Measurements from ENCODE around the gene ST7.

Gene ST7

DNA sequence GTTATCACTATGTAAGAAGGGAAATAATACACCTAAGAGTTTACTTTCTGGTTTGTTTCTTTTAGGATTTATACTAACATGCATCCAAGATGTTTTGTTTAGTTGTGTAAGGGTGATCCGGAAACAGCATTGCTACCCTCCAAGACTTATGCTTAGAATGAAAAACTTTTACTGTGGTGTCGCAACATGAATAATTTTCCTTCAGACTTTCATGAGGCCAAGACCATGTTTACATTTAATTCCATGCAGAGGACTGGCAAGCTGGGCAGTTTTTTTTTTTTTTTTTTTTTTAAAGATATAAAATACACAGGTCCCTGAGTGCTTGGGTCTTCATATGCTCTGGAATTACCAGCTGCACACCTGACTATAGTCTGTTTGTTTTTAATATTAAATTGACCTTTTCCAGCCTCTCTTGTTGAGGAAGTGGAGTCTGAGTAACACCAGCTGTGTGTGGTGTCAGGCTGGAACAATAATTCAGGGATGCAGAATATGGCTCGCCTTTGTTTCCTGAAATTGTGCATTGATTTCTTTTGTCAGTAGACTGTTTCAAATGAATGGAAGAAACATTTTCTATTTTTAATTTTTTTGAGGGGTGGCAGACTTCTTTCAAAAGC is 81.7 kb downstream of the ST7 start:
- DNase-seq = no peak

DNA sequence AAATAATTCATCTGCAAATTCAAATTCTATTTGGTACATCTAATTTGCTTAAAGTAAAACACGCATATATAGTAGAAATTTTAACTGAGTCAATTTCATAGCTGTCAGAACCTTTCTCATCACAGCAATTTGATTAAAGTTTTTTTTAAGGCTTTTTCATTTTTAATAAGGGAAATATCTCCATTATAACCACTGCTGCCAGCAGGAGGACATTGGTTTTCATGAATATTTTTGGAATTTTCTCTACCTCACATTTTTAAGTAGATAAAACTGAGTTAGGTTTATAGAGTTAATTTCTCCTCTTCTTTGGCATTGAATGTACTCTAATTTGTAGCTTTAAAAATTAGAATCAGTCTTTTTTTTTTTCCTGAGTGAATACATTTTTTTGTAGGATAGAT is 82.2 kb downstream of the ST7 start:
- no peak for DNase-seq

DNA sequence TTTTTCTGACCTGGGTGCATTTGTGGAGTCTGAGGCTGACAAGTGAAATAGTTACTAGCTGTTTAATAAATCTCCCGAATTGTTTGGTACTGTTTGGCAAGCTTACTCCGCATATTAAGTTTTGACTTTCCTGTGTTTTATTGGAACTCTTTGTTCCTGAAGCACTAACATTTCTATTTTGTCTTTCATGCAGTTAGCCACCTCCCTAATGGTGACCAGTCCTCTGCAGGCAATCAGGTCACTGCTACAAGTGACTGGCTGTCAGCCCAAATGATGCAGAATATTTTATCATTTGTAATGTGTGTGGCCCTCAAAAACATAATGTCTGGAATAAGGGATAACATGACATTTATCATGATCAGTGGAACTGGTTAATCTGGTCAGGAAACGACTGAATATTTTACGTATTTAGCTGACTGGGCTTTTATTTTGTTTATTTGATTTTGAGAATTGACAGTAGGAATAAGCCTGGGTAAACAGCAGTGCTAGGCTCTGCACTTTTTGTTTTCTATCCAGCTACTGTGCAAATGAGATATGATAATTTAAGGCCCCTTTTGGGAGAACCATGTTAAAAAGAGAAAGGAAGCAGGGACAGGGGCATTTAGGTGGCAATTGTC is 82.9 kb downstream of the ST7 start:
- no peak for DNase-seq

DNA sequence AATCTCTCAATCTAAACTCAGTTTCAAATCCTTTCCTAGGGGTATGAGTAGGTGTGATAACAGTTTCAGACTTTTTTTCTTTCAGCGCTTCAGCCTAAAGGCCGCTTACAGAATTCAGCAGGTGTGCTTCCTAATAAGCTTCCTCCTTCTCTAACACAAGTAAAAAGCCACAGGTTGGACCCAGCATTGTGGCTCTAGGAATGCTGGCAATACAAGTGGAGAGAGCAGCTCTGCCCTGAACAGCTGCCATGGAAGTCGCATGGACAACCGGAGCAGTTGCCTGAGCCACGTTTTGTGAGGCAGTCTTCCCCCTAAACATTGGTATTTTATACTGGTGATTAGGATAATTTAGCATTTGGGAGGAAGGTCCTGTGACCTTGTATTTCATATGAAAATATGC is 83.5 kb downstream of the ST7 start:
- no peak for DNase-seq

DNA sequence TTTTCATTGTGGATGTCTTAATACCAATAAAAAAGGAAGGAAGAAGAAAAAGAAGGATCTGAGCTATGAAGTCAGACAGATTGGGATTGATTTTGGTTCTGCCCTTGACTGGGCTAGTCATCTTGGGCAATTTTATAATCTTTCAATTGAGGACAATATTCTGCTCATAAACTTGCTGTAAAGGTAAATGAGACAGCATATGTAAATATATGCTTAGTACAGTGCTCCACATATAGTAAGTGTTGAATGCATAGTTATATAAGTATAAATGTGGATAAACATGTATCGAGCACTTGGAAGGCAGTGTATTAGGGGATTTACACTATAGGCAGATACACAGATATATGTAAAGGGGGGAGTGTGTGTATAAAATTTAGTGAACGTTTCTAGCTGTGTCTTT is 85.1 kb downstream of the ST7 start:
- DNase-seq = no peak

DNA sequence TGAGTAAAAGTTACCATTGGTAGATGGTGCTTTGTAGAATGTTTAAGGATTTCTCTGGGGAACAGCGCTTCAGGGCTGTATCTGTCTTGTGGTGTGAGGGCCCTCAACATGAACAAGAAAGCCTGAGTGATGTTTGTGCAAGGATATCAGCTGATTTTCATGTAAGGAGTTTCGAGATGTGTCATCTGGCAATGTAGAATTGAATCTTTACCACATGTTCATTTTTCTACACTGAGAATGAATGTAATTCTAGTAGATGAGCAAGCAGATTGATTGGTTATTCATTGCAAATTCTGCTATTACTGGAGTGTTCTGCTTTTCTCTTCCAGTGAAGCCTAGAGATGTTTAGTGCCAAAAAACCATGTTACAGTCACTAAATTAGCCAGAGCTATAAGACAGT is 87.7 kb downstream of the ST7 start:
- DNase-seq = no peak

DNA sequence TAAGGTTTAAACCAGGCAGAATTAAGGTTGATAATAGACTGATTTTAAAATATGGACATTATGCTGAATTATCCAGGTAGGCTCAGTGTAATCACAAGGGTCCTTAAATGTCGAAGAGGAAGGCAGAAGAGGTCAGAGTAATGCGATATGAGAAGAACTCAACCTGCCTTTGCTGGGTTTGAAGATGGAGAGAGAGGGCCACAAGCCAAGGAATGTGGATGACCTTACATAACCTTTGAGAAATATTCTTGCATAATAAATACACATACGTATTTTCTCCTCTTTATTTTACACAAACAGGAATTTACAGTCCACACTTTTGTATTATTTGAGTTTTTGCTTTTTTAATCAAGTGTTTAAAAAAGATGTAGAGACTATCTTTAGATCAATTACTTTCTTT is 88.5 kb downstream of the ST7 start:
- no peak for DNase-seq

DNA sequence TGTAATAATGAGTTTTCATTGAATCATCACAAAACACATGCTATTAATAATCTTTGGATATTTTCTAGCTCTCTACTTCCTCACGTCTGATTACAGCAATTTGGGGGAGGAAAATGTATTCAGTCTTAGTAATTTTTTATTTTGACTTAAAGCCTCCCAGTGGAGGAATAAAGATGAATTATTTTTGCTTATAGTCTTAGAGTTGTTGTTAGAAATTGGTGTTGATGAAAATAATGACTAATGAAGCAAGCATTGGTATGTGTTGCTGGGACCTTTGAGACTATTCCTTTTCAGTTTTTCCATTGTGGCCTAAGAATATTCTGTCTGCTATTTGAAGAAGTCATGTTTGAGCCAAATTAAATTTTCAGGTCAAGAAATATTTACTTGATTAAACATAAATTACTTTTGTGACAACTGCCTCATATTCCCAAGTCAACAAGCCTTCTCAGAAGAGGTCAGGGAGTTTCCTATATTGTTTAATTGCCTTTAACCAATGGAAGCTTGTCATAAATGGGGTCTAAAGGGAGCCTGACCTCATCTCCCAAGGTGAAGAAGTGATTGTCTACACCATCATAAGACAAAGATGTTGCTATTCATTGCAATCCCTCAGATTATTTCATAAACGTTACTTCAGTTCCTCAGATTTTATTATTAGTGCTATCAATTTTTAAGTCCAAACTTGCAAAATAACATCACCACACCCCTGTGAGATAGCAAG is 90.0 kb downstream of the ST7 start:
- DNase-seq = no peak

DNA sequence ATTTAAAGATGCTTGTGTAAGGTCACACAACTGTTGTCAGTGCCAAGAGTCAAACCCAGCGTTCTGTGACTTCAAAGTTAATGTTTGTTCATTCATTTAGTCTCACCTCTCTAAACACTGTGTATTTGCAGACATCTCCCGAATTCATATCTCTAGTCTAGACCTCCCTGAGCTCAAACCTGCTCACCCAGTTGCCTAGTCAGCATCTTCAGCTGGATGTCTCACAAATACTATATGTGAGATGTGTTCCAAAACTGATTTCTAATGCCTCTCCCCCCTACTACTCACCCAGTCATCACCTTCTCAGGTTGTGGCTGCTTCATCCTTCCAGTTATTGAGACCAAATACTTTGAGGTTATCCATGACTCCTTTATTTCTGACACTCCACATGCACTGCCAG is 91.4 kb downstream of the ST7 start:
- no peak for DNase-seq

DNA sequence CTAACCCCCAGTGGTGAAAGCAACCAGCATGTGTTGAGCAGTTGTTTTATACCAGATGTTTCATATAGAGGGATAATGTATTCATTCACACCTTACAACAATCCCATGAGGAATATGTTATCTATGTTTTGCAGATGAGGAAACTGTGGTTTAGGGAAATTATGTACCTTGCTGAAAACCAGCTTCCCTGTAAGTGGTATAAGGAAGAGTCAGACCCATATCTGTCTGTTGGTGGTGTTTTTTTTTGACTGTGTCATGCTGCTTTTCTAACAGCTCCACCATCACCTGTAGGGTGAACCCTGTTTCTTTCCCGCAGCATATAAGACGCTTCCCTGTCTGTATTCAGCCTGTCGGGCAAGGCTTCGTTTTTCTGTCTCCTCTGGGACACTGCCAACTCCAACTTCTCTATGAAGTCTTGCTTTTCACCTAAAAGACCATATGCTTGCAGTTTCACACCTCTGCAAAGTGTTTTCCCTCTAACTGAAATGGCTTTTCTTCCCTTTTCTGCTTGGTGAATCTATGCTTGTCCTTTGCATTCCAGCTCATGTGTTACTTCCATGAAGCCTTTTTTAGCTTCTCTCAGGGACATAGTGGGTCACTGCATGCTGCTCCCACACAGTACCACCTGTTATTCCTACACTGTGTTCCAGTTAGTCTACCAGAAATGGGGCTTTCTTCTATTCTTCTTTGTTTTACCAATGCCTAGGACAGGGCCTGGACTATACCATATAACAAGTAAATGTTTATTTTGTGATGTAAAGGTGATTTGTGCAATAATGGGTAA is 92.8 kb downstream of the ST7 start:
- DNase-seq = no peak

DNA sequence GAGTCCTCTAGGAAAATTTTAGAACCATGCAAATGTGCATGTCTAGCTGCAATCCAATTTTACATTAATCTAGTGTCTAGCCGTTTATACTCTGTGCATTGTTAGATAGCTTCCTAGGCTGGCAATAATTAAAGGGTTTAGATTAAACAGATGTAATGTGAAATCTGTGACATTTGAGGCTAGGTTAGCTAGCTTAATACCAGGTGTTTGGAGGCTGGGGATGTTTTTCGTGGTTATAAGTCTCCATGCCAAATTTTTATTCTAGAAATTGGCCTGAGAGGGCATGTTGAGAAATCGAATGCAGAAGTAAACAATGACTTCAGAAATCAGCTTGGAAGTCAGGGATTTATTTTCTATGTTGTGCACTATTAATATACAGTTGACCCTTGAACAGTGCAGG is 94.2 kb downstream of the ST7 start:
- no peak for DNase-seq

DNA sequence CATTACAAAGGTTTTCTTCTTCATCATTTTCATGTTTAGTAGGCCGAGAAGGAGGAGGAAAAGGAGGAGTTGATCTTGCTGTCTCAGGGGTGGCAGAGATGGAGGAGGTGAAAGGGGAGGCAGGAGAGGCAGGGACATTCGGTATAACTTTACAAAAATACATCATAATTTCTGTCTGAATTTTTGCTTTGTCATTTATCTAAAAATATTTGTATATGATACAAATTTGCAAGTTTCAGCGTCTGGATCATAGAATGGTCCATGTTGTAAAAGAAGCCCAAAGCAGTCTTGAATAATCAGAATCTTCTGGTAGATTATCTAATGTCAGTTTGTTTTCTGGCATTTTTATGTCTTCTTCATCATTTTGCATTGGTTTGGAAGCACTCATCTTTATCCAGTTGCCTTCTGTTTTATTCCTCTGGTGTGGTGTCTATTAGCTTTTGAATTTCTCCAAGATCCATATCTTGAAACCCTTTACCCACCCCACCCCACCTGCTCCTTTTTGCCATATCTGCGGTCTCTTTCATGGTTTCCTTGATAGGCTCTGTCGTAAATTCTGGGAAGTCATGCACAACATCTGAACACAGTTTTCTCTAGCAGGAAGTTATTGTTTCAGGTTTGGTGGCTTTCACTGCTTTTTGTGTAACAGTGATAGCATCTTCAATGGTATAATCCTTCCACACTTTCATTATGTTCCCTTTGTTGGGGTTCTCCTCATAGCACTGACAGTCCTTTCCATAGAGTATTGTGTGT is 95.0 kb downstream of the ST7 start:
- no peak for DNase-seq

DNA sequence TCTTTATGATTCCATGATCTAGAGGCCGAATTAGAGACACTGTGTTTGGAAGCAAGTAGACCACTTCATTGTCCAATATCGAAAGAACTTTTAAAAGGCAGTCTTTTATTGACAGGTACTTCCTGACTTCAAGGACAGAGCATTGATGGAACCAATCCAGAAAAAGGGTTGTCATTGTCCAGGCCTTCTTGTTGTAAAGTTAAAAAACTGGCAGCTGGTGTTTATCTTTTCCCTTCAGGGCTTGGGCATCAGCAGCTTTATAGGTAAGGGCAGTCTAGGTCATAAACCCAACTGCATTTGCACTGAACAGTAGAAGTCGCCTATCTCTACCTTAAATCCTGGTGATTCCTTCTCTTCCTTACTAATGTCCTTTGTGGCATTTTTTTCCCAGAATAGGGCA is 95.6 kb downstream of the ST7 start:
- DNase-seq = no peak

DNA sequence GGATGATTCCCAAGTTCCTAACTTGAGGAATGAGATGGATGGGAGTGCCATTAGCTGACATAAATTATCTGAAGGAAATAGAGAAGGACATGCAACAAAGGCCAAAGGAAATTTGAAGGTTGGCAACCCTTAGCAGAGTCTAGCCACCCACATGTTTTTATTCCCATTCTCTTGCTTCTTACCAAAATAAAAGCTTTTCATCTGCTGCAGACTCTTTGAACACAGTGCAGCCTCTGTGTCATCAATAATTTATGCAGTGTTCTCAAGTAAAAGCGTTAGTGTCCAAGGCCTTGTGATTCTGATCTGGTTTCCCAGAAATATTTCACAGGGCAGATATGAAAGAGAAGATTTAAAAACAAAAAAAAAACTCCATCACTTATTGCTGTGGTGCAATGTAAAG is 98.5 kb downstream of the ST7 start:
- no peak for DNase-seq

DNA sequence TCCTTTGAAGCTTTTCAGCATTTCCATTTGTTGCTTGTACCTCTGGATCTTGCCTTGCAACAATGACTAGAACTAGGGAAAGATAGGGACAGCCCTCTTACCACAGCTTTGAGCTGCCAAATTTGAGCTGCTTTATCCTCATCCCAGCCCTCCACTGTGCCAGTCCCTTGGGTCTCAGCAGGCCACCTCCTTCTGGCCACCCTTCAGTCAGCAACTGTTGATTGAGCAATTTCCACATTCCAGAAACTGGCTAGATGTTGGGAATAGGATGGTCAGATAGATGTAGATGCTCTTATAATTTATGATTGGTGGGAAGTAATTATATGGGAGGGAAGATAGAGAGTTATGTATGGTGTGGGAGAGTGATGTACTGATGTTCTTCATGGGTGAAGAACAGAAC is 100.1 kb downstream of the ST7 start:
- DNase-seq = no peak

DNA sequence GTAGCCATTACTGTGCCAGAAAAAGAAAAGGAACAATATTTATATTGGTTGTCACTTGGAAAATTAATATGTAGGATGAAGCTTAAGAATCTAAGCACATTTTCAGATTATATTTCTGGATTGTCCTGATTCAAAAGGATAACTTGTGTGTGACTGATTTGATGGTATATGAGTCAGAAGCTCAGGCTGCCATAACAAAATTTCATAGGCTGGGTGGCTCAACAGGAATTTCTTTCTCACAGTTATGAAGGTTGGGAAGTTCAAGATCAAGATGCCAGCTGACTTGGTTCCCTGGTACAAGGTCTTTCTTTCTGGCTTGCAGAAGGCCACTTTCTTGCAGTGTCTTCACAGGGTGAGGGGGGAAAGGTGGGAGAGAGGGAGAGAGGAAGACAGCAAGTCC is 108.5 kb downstream of the ST7 start:
- DNase-seq = no peak

DNA sequence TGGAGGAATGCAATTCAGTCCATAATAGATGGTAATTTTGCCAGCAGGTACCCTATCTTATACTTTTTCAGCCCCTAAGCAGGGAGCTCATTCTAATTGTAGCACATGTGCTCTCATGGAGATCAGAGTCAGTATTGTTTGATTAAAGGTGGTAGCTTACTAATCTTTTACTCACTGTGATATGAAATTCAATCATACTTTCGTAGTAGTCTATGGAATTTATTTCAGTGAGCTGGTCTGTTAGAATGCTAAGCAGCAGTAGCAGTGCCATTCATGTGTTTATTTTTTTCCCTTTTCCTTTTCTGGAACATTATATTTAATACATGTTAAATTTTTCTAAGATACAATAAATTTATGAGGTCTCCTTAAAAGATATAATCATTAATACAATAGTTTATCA is 109.0 kb downstream of the ST7 start:
- DNase-seq = no peak

DNA sequence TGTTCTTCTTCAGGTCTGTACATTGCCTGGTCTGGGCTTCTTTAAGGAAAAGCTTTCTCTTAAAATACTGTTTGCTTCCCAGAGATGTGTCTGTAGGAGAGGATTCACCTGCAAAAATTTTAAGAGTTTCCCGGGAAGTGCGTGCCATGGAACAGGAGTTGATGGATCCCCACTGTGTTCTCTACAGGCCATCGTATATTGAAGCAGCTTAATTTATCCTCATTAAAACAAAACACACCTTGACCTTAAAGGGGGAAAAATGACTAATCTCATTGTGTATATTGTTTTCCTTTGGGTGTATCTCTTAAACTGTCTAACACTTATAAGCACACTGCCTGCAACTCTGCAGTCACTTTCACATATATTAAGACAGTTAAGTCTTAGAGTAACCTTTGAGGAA is 111.4 kb downstream of the ST7 start:
- DNase-seq = no peak

DNA sequence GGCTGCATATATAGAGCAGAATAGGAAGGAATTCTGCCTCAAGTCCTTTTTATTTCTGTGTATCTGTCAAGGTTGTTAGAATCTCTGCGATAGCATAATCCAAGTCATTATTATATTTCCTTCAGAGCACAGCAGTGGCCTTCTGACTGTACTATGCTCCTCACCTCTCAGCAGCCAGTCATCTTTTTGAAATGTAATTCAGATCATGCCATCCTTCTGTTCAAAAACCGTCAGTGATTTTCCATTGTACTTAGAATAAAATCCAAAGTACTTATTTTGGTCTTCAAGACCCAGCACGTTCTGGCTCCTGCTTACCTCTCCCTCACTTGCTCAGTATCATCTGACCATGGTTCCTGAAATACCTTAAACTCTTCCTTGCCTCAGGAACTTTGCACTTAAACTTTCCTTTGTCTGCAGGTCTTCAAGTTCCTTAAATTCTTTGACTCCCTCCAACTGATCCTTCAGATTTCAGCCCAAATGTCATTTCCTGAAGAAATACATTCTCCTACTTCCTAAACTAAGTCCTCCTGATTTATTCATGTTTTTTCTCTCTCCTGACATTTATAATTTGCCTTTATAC is 112.4 kb downstream of the ST7 start:
- no peak for DNase-seq

DNA sequence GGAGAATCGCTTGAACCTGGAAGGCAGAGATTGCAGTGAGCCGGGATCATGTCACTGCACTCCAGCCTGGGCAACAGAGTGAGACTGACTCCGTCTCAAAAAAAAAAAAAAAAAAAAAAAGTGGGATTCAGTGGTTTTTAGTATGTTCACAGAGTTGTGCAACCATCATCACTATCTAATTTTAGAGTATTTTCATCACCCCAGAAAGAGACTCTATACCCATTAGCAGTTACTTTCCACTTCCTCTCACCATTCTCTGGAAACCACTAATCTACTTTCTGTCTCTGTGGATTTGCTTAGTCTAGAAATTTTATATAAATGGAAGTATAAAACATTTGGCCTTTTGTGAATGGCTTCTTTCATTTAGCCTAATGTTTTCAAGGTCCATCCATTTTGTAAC is 113.4 kb downstream of the ST7 start:
- no peak for DNase-seq

DNA sequence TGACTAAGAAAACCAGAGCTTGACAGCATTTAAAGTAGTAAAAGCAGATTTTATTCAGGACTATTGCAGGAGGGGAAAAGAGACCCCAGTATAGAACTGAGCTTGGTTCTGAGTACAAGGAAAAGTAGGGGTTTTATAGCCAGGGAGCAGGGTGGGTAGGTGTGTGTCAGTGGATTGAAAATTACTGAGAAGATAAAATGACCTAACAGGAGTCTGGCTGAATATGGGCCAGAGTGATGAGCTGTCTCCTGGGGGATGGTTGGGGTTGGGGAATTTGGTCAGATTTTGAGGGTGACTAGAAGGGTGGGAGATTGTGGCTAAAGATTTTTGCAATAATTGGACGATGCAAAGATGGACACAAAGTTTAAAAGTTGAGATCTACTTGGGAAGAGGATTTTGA is 114.0 kb downstream of the ST7 start:
- no peak for DNase-seq

DNA sequence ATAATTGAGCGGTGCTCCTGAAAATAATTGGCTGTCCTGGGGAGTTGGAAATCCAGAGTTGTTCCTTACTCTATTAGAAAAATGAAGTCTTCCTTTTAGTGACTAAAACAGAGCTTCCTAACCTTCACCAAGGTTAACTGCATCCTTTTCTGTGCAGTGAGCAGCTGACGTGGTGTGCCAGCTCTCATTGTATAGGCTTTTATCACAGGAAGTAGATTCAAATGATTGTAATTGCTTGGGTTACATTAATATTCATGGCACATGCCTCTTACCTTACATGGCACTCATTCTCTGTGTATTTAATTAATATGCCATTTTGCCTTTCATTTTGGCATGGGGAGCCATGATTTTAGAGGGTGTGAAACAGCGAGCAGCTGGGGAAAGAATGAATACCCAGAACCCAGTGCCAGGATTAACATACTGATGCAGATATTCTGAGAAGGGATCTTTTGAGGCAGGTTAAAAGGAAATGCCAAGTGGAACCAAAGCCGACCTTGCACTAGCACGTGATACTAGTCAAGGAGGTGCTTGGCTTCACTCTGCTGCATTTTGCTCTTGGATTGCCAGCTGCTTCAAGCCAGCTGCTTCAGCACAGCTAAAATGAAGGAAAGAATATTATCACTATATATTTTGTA is 115.3 kb downstream of the ST7 start:
- DNase-seq = no peak
